Suprapubic skin (tissue), 3 donors: ENCODE data around the gene KIR2DL1.
"Not testable (repeated sequence)": the region's sequence is repeated elsewhere in the genome, so short reads cannot be mapped to it uniquely, and the experiment has no call there.

Experiments
- POLR2A ChIP-seq, 2 donors: fragments of 450-650 bp; IDR thresholded peaks; one replicate each; pipeline ENCODE4 v1.6.1; 2017; ENCODE audit warnings: antibody characterized with exemption in 2 of 2, mild to moderate bottlenecking in 2 of 2, moderate library complexity in 2 of 2
- TF ChIP-seq, protein P1 (sequence below), 2 donors: fragments of 200-600 bp in 1 of 2; fragments of 450-650 bp in 1 of 2; sonication (generic) in 1 of 2; IDR thresholded peaks; one replicate each; pipeline ENCODE4 v1.5.1; 2016 to 2019; ENCODE audit warnings: antibody characterized with exemption in 2 of 2, mild to moderate bottlenecking in 1 of 2, moderate library complexity in 1 of 2

DNA sequence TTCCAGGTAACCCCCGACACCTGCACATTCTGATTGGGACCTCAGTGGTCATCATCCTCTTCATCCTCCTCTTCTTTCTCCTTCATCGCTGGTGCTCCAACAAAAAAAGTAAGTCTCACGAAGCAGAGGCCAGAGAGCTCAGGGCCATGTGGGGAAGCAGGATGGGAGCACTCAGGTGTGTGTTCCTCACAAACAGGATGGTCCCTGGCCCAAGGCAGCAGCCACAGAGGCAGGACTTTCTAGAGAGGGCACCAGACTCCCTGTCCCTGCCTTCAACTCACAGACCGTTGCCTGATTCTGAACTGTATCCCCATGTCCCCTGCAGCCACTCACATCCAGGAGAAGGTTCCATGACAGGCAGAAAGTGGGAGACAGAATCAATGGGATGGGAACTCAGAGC is 13.3 kb downstream of the KIR2DL1 start:
- TF ChIP-seq, protein P1, sequence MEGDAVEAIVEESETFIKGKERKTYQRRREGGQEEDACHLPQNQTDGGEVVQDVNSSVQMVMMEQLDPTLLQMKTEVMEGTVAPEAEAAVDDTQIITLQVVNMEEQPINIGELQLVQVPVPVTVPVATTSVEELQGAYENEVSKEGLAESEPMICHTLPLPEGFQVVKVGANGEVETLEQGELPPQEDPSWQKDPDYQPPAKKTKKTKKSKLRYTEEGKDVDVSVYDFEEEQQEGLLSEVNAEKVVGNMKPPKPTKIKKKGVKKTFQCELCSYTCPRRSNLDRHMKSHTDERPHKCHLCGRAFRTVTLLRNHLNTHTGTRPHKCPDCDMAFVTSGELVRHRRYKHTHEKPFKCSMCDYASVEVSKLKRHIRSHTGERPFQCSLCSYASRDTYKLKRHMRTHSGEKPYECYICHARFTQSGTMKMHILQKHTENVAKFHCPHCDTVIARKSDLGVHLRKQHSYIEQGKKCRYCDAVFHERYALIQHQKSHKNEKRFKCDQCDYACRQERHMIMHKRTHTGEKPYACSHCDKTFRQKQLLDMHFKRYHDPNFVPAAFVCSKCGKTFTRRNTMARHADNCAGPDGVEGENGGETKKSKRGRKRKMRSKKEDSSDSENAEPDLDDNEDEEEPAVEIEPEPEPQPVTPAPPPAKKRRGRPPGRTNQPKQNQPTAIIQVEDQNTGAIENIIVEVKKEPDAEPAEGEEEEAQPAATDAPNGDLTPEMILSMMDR (IDR thresholded peaks at IDR 0.05): not testable (repeated sequence)
- TF ChIP-seq POLR2A (IDR thresholded peaks at IDR 0.05): not testable (repeated sequence)
